HG03575 (cell line): ENCODE results near the gene OR10G3.
"Not testable (repeated sequence)": the region's sequence is repeated elsewhere in the genome, so short reads cannot be mapped to it uniquely, and the experiment has no call there.

Source experiments
- ATAC-seq: cut with Tn5 transposase; IDR thresholded peaks from one replicate; pipeline ENCODE4 v1.9.1; 2021; ENCODE audit not compliant: unreplicated experiment, insufficient number of reproducible peaks, low FRiP score; ENCODE audit errors: extremely low read depth

The OR10G3 gene

DNA sequence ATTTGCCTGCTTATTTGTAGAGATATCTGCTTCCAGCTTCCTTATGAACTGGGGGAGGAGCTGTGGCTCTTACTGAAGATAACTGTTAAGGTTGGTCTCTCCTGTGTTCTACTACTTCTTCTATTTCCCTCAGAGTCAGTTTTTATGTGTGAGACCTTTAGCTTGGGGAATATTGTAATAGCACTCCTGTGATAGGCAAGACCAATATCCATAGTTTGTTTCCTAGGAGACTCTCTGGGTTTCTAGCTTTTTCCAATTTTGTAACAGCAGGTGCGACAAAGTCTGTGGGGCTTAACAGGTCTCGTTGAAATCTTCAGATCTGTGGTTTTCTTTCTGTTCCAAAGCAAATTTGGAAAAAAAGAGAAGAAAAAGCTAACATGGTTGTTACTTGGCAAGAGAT is at the start of gene OR10G3:
TSS of gene OR10G3 (minus strand) at position 101 of the 400 bp plus-strand sequence. CDS start 9,332 bp downstream, outside the sequence.
- ATAC-seq = no peak

- ATAC-seq = no peak
Observed at GRCh38 chr14:21626491-21627230, 46.8 kb upstream of the OR10G3 start.

DNA sequence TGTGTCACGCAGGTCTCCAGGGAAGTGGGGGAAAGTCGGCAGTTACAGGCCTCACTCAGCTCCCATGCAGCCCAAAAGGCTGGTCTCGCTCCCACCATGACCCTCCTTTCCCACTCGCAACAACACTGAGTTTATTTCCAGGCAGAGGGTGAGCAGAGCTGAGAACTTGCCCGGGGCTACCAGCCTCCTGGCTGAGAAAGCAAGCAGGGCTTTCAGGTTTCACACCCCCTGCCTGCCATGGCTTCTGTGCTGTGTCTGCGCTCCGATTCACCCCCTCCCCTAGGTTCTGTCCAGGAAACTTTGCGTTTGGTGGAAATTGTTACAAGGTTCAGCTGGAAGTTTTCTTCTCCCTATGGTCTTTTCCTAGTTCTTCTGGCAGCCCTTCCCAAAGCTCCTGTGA is 37.7 kb upstream of the OR10G3 start:
- no peak for ATAC-seq

- ATAC-seq = no peak
Observed at GRCh38 chr14:21614240-21614639, 34.4 kb upstream of the OR10G3 start.

DNA sequence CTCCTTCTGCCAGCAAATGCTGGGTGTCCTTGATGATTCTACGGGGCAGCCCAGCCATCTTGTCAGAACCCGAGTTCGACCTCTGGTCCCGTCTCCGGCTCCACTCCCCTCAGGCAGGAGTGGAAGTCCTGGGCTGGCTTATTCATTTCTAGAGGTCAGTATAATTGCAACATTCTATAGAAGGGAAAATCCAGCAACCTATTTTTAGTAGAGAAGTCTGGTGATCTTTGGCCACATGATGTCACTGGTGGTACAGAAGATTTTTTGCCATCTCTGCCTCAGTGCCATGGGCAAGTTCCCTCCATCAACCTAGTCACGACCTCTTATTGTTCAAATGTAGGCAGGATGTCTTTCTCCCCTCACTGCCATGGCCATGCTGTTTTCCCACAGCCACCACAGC is 32.4 kb upstream of the OR10G3 start:
- no peak for ATAC-seq

DNA sequence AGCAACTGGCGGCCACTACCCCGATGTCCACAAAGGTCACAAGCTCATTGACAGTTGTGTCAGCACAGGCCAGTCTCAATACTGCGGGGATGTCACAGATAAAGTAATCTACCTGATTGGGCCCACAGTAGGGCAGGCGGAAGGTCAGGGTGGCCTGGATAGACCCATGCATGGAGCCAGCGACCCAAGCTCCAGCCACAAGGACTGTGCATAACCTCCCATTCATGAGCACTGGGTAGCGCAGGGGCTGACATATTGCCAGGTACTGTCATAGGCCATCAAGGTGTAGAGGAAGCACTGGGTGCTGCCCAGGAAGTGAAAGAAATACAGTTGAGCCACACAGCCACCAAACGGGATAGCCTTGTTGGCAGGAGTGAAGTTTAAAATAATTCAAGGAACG is 22.3 kb upstream of the OR10G3 start:
- ATAC-seq = not testable (repeated sequence)

DNA sequence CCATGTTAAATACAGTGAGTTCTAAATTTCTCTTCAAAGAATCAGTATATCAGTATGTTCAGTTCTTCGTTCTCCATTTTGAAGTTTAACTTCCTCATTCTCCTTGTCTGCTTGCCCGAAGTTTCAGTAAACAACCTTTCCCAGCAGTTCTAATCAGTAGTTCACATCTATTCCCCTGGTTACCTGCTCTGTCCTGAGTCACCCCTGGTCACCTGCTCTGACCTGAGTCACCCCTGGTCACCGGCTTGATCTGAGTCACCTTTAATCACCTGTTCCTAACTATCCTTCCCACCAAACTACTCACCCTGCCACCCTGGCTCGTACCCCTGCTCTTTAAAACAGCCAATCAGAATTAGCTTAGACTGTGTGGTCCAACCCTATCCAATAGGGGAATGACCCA is 9.4 kb upstream of the OR10G3 start:
- no peak for ATAC-seq

DNA sequence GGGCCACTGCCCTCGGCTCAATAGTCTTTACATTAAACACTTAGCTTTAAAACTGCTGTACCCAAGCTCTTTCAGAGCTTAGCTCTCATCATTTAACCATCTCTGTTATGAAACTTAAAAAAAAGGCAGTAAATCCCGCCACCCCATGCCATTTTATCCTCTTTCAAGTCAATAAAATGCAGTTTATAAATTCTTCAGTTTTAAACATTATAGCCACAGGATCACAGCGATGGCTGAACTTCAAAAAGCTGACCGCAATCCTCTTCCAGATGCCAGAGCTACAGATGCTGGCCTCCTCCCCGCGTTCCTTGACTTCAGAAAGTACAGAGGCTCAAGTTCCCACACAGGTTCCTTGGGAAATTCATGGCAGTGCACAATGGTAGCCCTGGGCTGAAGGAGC is 4.2 kb downstream of the OR10G3 start:
- no peak for ATAC-seq

- no peak for ATAC-seq
Observed at GRCh38 chr14:21572604-21573003, 7.3 kb downstream of the OR10G3 start.

- ATAC-seq = no peak
Observed at GRCh38 chr14:21558703-21559170, 21.1 kb downstream of the OR10G3 start.

DNA sequence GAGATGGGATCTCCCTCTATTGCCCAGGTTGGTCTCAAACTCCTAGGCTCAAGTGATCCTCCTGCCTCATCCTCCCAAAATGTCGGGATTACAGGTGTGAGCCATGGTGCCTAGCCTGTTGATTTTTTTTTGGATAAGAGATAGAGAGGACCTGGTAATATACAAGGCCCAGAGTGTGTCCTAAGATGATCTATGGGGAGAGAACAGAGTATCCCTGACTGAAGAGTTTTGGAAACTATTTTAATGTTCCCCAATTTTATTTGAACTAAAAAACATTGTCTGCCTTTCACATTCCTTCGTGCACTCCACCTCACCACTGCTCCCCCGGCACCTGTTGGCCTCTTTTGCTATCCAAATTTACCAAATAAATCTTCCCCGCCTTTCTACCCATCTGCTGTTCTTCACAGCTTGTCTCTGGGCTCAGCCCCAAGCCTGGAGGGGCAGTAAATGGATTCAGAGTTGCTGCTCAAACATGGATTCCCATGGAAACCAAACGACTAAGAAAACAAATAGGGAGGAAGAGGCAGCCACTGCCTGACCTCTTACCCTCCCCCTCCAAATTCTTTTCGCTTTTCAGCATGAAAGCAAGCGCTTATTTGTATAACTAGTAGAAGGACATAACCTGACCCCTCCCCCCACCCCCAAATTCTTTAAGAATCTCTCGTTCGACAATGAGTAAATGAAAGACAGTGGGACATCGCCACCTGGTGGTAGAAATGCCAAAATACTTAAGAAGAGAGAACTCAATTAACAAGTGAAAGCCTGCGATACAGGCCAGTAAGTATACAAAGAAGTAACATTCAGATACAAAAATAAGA is 22.6 kb downstream of the OR10G3 start:
- no peak for ATAC-seq

DNA sequence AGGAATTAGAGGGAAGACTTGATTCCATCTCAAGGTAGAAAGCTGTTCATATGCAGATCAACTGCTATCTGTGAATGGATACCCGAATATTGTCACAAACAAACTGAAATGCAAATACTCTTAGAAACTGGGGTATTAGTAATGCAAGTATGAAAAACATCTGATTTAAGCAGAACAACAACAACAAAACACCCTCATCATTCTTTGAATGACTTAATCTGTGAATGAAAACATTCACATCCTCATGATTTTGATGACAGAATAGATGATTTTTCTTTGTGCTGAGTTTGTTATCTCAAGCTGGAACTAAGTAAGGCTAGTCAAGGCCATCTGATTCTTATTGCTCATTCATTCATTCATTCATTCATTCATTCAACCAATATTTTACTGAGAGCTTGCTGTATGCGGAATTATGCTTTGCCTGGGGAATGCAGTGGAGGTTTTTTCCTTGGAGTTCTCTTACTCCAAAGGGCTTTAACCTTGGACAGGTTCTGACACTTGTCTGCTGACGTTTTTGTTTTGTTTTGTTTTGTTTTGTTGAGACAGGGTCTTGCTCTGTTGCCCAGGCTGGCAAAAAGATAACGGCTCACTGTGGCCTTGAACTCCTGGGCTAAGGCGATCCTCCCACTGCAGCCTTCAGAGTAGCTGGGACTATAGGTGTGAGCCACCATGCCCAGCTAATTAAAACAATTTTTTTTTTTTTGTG is 23.3 kb downstream of the OR10G3 start:
- no peak for ATAC-seq

- no peak for ATAC-seq
Observed at GRCh38 chr14:21553266-21553665, 26.6 kb downstream of the OR10G3 start.

- not testable (repeated sequence) for ATAC-seq
Observed at GRCh38 chr14:21544588-21544987, 35.3 kb downstream of the OR10G3 start.

- no peak for ATAC-seq
Observed at GRCh38 chr14:21543963-21544362, 35.9 kb downstream of the OR10G3 start.

DNA sequence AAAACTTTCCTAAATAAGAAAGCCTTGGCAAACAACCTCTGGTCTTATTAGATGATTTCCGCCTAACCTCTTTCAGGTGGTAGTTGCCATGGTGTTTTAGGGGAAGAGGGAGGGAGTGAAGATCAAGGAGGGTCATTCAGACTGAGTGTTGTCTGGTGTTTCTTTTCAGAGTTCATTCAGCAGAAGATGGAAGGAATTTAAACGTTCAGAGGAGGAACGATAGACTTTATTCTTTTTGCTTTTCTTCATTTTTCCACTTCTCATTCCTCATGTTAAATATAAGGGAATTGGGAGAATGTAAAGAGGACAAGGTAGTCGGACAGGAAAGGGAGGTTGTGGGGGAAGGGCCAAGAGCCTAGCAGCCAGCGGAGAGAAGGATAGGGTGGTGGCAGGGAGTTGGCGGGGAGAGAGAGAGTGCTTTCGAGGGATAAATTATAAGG is 36.3 kb downstream of the OR10G3 start:
- no peak for ATAC-seq

- no peak for ATAC-seq
Observed at GRCh38 chr14:21541413-21542074, 38.3 kb downstream of the OR10G3 start.

DNA sequence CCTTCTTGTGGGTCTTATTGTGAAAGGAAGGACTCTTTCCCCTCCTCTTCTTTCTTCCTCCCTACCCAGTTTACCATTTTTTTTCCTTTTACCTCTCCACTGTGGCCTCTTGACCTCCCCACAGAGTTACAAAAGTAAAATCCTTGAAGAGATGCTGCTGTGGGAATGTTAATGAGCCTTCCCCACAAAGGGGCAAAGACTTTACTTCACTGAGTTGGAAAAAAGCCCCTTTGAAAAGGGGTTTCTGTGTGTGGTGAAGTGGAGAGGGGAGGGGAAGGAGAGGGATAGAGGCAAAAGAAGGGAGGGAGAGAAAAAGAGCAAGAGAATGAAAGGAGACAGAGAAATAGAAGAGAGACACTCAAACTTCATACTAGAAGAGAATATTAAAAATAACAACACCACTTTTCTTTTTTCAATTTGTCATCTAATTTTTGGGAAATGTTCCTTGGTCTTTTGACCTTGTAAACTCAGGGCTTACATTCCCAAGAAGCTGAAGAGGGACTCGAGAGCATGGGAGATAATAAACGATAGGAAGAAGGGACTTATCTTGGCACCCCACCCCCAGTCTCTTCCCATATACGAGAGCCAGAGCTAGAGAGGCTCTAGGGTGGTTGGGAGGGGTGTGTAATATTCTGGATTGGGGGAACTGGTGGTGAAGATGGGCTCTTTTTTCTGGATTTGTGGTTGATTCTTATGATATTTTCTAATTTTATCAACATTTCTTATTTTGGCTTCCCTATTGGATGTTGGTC is 40.5 kb downstream of the OR10G3 start:
- ATAC-seq = no peak

GRCh38 chr14:21537090-21537424 is 42.8 kb downstream of the OR10G3 start:
- ATAC-seq = no peak
